GM19193 (cell line): ENCODE results near the gene PKP2.
A peak's percentile ranks its signal among the peaks of the same experiment; 100 is the strongest.

Experiments
- POLR2A ChIP-seq: IDR thresholded peaks from 4 replicates; pipeline ENCODE4 v1.6.1; 2011; ENCODE audit not compliant: insufficient read depth, insufficient read length; ENCODE audit errors: extremely low read depth

PKP2 gene

DNA sequence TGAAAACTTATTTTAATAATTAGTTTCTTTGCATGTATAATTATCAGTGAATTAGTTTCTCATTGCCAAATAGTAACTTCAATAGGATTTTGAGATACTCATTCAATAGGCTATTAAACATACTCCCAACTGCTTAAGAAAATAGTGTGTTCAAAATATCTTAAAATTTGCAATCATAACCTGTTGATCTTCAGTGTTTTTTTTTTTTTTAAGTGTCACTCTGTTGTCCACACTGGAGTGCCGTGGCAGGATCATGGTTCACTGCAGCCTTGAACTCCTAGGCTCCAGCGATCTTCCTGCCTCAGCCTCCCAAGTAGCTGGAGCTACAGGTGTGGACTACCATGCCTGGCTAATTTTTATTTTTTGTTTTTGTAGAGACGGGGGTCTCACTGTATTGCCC lies 139.4 kb downstream of the PKP2 start:
- TF ChIP-seq POLR2A, result no peak

GRCh38 chr12:32756476-32757066 lies 140.0 kb downstream of the PKP2 start:
- TF ChIP-seq POLR2A, result no peak

DNA sequence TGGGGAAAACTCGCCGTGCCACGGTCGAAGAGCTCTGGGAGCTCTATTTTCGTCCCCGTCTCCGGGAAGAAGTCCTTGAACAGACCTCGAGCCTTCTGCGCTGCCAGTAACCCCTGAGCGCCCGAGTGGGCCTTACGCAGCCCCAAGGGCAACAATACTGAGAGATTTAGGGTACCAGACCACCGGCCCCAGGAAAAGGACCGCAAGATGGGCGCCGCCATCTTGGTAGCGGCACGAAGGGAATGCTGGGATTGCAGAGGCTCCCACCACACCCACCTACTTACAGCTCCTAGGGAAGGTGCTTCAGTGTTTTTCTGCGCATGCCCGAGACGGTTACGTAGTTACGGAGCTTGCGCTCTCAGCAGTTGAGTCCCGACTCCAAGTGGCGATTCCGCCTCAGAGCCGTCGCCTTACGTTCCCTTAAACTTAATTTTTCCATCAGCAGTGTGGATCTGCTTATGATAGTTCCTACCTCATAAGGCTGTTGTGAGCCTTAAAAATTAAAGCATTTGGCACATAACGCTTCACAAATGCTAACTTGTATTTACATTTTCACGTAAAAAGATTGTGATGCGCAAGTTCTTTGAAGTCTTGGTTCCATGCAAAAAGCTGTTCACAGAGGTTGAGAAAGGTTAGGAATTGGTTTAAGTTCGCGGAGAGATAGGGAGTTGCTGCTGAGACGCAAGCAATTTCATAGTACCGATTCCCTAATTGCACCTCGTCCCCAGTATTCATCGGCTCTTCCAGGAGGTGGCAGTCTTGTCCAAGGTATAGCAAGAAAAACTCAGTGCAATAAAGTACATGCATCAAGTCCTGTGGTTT lies 140.7 kb downstream of the PKP2 start, which contains the start of gene YARS2:
YARS2 (minus strand) TSS at position 244 of the 822 bp plus-strand sequence; CDS start at position 221, 23 bp downstream.
- TF ChIP-seq POLR2A, result peak; percentile 98

GRCh38 chr12:32755051-32755653 lies 141.4 kb downstream of the PKP2 start:
- no peak for TF ChIP-seq POLR2A

DNA sequence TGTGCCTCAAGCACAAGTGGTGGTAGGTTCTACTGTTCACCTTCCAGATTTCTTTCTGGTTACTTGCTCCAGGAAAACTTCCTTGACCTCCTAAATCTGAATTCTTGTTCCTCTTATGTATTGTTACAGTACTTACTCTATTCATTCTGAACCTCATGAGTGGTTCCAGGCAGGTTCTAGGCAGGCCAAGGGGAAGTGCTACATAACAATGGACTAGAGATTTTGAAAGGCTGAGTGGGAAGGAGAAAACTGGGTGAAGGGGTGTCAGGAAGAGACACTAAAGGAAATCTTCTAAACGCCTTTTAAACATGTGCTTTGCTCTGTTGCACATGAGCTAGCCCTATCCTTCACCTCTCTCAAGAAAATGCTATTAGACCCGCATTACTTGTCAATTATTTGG lies 142.5 kb downstream of the PKP2 start:
- TF ChIP-seq POLR2A, result no peak

- no peak for TF ChIP-seq POLR2A
Measured at GRCh38 chr12:32753605-32754004, 143.0 kb downstream of the PKP2 start.

- TF ChIP-seq POLR2A, result no peak
Measured at GRCh38 chr12:32743264-32743663, 153.3 kb downstream of the PKP2 start.

DNA sequence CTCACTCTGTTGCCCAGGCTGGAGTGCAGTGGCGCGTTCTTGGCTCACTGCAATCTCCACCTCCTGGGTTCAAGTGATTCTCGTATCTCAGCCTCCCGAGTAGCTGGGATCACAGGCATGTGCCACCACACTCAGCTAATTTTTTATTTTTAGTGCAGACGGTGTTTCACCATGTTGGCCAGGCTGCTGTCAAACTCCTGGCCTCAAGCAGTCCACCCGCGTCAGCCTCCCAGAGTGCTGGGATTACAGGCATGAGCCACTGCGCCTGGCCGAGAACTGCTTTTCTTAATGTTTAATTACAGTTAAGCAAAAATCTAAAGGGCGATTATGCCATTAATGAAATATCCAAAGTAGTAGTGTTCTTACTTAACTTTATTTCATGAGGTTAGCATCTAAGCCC lies 154.4 kb downstream of the PKP2 start:
- no peak for TF ChIP-seq POLR2A
